IMR-90 (cell line): ENCODE measurements around the gene EIF3I. TPM values are rescaled to one million over a fixed set of nuclear protein-coding genes. Genes with fewer than 3 reads are reported as not detected.

Experiments
- ATAC-seq: fragments of 200-7000 bp; cut with Tn5 transposase; 2 replicates; pipeline ENCODE4 v1.9.1; 2020; ENCODE audit warnings: low read depth, mild to moderate bottlenecking, moderate library complexity
- BruUV-seq: library from RNA; stranded (reverse); fragments of 400-500 nt; replicated peaks from 2 replicates; lab custom pipeline; 2021; lab: Mats Ljungman, UMichigan
- CTCF ChIA-PET: fragments of 300-600 bp; formaldehyde crosslinking; extraction: SDS; loops from one replicate; lab custom pipeline; 2021; ENCODE audit warnings: antibody characterized with exemption; lab: Yijun Ruan, JAX
- POLR2A ChIA-PET: fragments of 300-600 bp; sonication (Branson Sonifier 250); formaldehyde crosslinking; loops from one replicate; lab custom pipeline; 2022; ENCODE audit warnings: antibody characterized with exemption; ENCODE audit not compliant: unreplicated experiment; lab: Charles Lee
- DNase-seq: peaks from one replicate; pipeline ENCODE4 v3.0.0; 2013
- H2AFZ ChIP-seq: replicated peaks from 2 replicates; pipeline ENCODE3; 2013; ENCODE audit warnings: low read length, mild to moderate bottlenecking; ENCODE audit not compliant: poor library complexity
- H2AK5ac ChIP-seq: 2 replicates; pipeline ENCODE4 v1.6.1; 2013; ENCODE audit warnings: low read depth, low read length, inconsistent platforms
- H2AK9ac ChIP-seq: replicated peaks from 2 replicates; pipeline ENCODE3; 2013; ENCODE audit warnings: mild to moderate bottlenecking, low read depth, low read length, moderate library complexity; ENCODE audit not compliant: poor library complexity
- H2BK120ac ChIP-seq: 2 replicates; pipeline ENCODE4 v1.6.1; 2013; ENCODE audit warnings: low read depth, low read length, inconsistent platforms
- H2BK15ac ChIP-seq: 3 replicates; pipeline ENCODE4 v1.6.1; 2013; ENCODE audit warnings: low read depth, low read length, inconsistent platforms
- H2BK20ac ChIP-seq: 2 replicates; pipeline ENCODE4 v1.6.1; 2013; ENCODE audit warnings: low read depth, mild to moderate bottlenecking, inconsistent platforms, low read length, moderate library complexity
- H2BK5ac ChIP-seq: 2 replicates; pipeline ENCODE4 v1.6.1; 2013; ENCODE audit warnings: mild to moderate bottlenecking, low read depth, low read length, inconsistent platforms; ENCODE audit not compliant: poor library complexity, severe bottlenecking
- H3K14ac ChIP-seq: replicated peaks from 2 replicates; pipeline ENCODE4 v1.6.1; 2013; ENCODE audit warnings: low read depth, low read length, inconsistent platforms
- H3K18ac ChIP-seq: 2 replicates; pipeline ENCODE4 v1.6.1; 2013; ENCODE audit warnings: low read depth, low read length, control low read depth
- H3K23ac ChIP-seq: 2 replicates; pipeline ENCODE4 v1.6.1; 2013; ENCODE audit warnings: low read depth, low read length, inconsistent platforms
- H3K27ac ChIP-seq: 2 replicates; pipeline ENCODE4 v1.5.1; 2013; ENCODE audit warnings: mild to moderate bottlenecking, control low read depth, low read length; ENCODE audit not compliant: insufficient read depth
- H3K27me3 ChIP-seq: 2 replicates; pipeline ENCODE4 v1.6.1; 2013; ENCODE audit warnings: low read length; ENCODE audit not compliant: control insufficient read depth, insufficient read depth
- H3K36me3 ChIP-seq: 2 replicates; pipeline ENCODE4 v1.6.1; 2013; ENCODE audit warnings: low read length, mixed read lengths; ENCODE audit not compliant: control insufficient read depth, insufficient read depth
- H3K4ac ChIP-seq: 2 replicates; pipeline ENCODE4 v1.6.1; 2013; ENCODE audit warnings: low read depth, low read length, inconsistent platforms
- H3K4me1 ChIP-seq: 2 replicates; pipeline ENCODE4 v1.6.1; 2013; ENCODE audit warnings: low read length, mixed read lengths; ENCODE audit not compliant: control insufficient read depth, insufficient read depth
- H3K4me2 ChIP-seq: 2 replicates; pipeline ENCODE4 v1.6.1; 2013; ENCODE audit warnings: low read depth, mild to moderate bottlenecking, control low read depth, low read length, moderate library complexity
- H3K4me3 ChIP-seq: 2 replicates; pipeline ENCODE4 v1.5.1; 2013; ENCODE audit warnings: low read depth, mild to moderate bottlenecking, control low read depth, low read length, moderate library complexity; ENCODE audit not compliant: insufficient read depth
- H3K56ac ChIP-seq: 2 replicates; pipeline ENCODE4 v1.6.1; 2013; ENCODE audit warnings: low read length, inconsistent platforms; ENCODE audit not compliant: insufficient read depth; ENCODE audit errors: extremely low read depth
- H3K79me1 ChIP-seq, 2 experiments: 2 replicates each; pipeline ENCODE4 v1.6.1; 2013; ENCODE audit warnings: low read length in 2 of 2, inconsistent platforms in 1 of 2, low read depth in 1 of 2
- H3K9ac ChIP-seq: 2 replicates; pipeline ENCODE4 v1.6.1; 2013; ENCODE audit warnings: low read depth, low read length, control low read depth
- H3K9me1 ChIP-seq: 2 replicates; pipeline ENCODE4 v1.6.1; 2013; ENCODE audit warnings: low read length, inconsistent platforms; ENCODE audit not compliant: insufficient read depth
- H3K9me3 ChIP-seq: 2 replicates; pipeline ENCODE4 v1.6.1; 2013; ENCODE audit warnings: low read length; ENCODE audit not compliant: control insufficient read depth, insufficient read depth
- H4K20me1 ChIP-seq: 2 replicates; pipeline ENCODE4 v1.6.1; 2013; ENCODE audit warnings: low read length, inconsistent platforms; ENCODE audit not compliant: insufficient read depth
- H4K5ac ChIP-seq: 2 replicates; pipeline ENCODE4 v1.6.1; 2013; ENCODE audit warnings: mild to moderate bottlenecking, low read depth, low read length, control low read depth
- H4K8ac ChIP-seq, 2 experiments: 2 replicates each; pipeline ENCODE4 v1.6.1; 2013; ENCODE audit warnings: low read depth in 2 of 2, low read length in 2 of 2, control low read depth in 1 of 2, inconsistent platforms in 1 of 2
- H4K91ac ChIP-seq: 2 replicates; pipeline ENCODE4 v1.6.1; 2013; ENCODE audit warnings: low read depth, low read length, inconsistent platforms; ENCODE audit not compliant: insufficient read depth
- BHLHE40 ChIP-seq: fragments of 150-350 bp; IDR thresholded peaks from 2 replicates; pipeline ENCODE4 v1.6.1; 2016; ENCODE audit warnings: mild to moderate bottlenecking, low read depth, low read length
- CEBPB ChIP-seq: IDR thresholded peaks from 2 replicates; pipeline ENCODE4 v1.6.1; 2012; ENCODE audit warnings: low read depth, low read length, improper control_type of control experiment
- FOS ChIP-seq: fragments of 150-350 bp; IDR thresholded peaks from 2 replicates; pipeline ENCODE4 v1.6.1; 2016; ENCODE audit warnings: low read depth, low read length
- MAFK ChIP-seq: IDR thresholded peaks from 2 replicates; pipeline ENCODE4 v1.6.1; 2012; ENCODE audit warnings: low read depth, low read length, improper control_type of control experiment
- MAZ ChIP-seq: IDR thresholded peaks from 2 replicates; pipeline ENCODE4 v1.6.1; 2012; ENCODE audit warnings: low read depth, mild to moderate bottlenecking, low read length, improper control_type of control experiment, moderate library complexity, borderline replicate concordance
- MXI1 ChIP-seq: IDR thresholded peaks from 2 replicates; pipeline ENCODE4 v1.6.1; 2012; ENCODE audit warnings: low read depth, mild to moderate bottlenecking, low read length, moderate library complexity, borderline replicate concordance
- NFE2L2 ChIP-seq: fragments of 150-350 bp; IDR thresholded peaks from 2 replicates; pipeline ENCODE4 v1.6.1; 2016; ENCODE audit warnings: low read depth, mild to moderate bottlenecking, low read length
- POLR2A ChIP-seq: IDR thresholded peaks from 2 replicates; pipeline ENCODE4 v1.6.1; 2012; ENCODE audit warnings: mild to moderate bottlenecking, low read depth, low read length
- RCOR1 ChIP-seq: IDR thresholded peaks from 2 replicates; pipeline ENCODE4 v1.6.1; 2012; ENCODE audit warnings: mild to moderate bottlenecking, low read length, improper control_type of control experiment; ENCODE audit not compliant: insufficient replicate concordance
- RFX5 ChIP-seq: IDR thresholded peaks from 2 replicates; pipeline ENCODE4 v1.8.0; 2012; ENCODE audit warnings: low read depth, mild to moderate bottlenecking, low read length, moderate library complexity
- WGBS, 2 experiments: methylation state at CpG; one replicate each; pipeline versions ENCODE4 v1.1.5 to v1.1.7; 2013; ENCODE audit warnings: missing lambda C conversion rate in 2 of 2; ENCODE audit not compliant: insufficient read length in 1 of 2; ENCODE audit errors: extremely low coverage in 2 of 2; 5-methylcytosine and 5-hydroxymethylcytosine counted together
- dilution Hi-C: fragments of 300-500 bp; cut with HindIII; formaldehyde crosslinking; loops from one replicate; pipeline ENCODE4 v1.14.3; 2018; ENCODE audit warnings: low sequenced_read_pairs; ENCODE audit not compliant: unreplicated experiment
- in situ Hi-C: fragments of 300-500 bp; cut with MboI; formaldehyde crosslinking; loops from 3 replicates; pipeline ENCODE4 v1.14.3; 2019; ENCODE audit warnings: low sequenced_read_pairs, inconsistent platforms, mixed read lengths
- intact Hi-C: fragments of 100-400 bp; cut with micrococcal nuclease; formaldehyde crosslinking; loops from 2 replicates; pipeline ENCODE4 v1.10.0; 2022
- polyA plus RNA-seq, 3 experiments: library from polyadenylated mRNA; depleted of rRNA; stranded (reverse); fragments of >200 nt; gene quantifications; 2 replicates each; pipeline ENCODE4 v1.2.3, GENCODE V29; 2012; ENCODE audit warnings: low replicate concordance in 1 of 3
- total RNA-seq: library from RNA; depleted of rRNA; stranded (reverse); fragments of >200 nt; gene quantifications from 2 replicates; pipeline ENCODE4 v1.2.3, GENCODE V29; 2012

The EIF3I gene
- total and polyA plus RNA-seq, 2 of the 4 experiments (the other 2 are of a cell fraction) = 469 to 716 TPM

DNA sequence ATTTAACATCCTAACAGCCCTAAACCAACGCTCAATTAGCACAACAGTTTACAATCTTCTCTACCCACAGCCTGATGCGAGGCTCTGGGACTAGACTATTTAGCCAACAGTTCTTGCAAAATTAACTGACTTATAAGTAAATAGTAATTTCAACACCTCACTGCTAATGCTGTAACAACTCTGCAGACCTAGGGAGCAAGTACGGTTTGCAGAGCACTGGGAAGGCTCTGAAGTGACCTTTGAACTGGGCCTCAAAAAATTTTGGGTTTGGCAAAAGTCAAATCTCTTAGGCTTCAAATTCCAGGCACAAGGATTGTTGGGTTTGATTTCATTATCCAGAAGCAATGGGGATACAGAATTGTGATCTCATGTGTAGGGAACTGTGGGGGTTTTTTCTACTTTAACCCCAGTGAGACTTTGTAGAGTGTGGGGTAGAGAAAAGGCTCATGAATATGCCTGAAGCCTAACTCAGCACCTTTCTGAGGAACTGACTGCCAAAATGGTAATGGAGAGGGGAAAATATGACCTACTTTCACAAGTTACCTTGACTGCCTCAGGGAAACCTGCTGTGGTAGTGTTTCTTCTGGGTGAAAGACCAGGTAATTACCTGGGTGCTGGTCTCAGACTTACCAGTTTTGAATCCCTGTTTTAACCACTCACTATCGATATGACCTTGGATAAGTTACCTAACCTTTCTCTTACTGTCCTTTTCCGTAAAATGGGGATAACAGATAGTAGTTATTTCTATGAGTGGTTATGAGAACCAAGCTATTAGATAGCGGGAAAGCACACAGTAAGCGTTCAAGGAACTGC lies 43.6 kb upstream of the EIF3I start:
- Histone ChIP-seq H3K4me3 (no peak overlapping the region), H4K8ac (peak overlapping the region; percentile 95 to 97), H3K23ac (peak overlapping the region; percentile 94; the same call in 1 of the 2 replicates), H3K36me3 (peaks cover 27% of the 10 kb centered on the region), H3K9me1 (peaks cover 8% of the 10 kb centered on the region; the same call in 1 of the 2 replicates), H3K4me2 (no peak overlapping the region), H3K9ac (peak overlapping the region; percentile 74; the same call in 1 of the 2 replicates), H3K56ac (no peak overlapping the region), H2BK15ac (peak overlapping the region; percentile 14; the same call in 1 of the 3 replicates), H2AFZ (peak overlapping the region; percentile 98), H3K9me3 (no peaks in the 10 kb centered on the region), H3K4me1 (peaks cover 15% of the 10 kb centered on the region), H2AK5ac (peak overlapping the region; percentile 92), H2AK9ac (peak overlapping the region; percentile 52), H2BK20ac (no peak overlapping the region), H2BK120ac (peak overlapping the region; percentile 21; the same call in 1 of the 2 replicates), H3K4ac (peak overlapping the region; percentile 85), H4K5ac (peak overlapping the region; percentile 96), H3K27me3 (no peaks in the 10 kb centered on the region), H3K79me1 (peaks cover 6 to 39% of the 10 kb centered on the region in 2 experiments; a peak in 3 of 4 replicates), H3K27ac (peak overlapping the region; percentile 71), H3K18ac (no peak overlapping the region), H2BK5ac (peak overlapping the region; percentile 57), H4K91ac (peak overlapping the region; percentile 93), H3K14ac (peak overlapping the region; percentile 69), H4K20me1 (peaks cover 9% of the 10 kb centered on the region)
- intact Hi-C loops (no loop called here), dilution Hi-C loops (no loop called here), in situ Hi-C loops (no loop called here)
- ATAC-seq (no peak), DNase-seq (no peak)
- ChIA-PET CTCF (no interaction called here), POLR2A (interaction anchor here (0.5 to 1.0 kb wide), 3 partner anchors 34 to 71 kb away, joined by 3 to 7 read pairs (median 4); partner anchors contain the start of gene KPNA6)
- WGBS, 2 experiments = 92% methylated on average over 3 of the region's 7 CpGs; no CpG with 5 or more reads in 1 of the 2 experiments
- no TSS peak for BruUV-seq
- no peak for TF ChIP-seq MAZ
- no peak for TF ChIP-seq CEBPB
- no peak for TF ChIP-seq BHLHE40
- no peak for TF ChIP-seq MXI1
- TF ChIP-seq MAFK = no peak
- TF ChIP-seq RCOR1 = no peak
- no peak for TF ChIP-seq RFX5
- no peak for TF ChIP-seq NFE2L2
- no peak for TF ChIP-seq FOS
- no peak for TF ChIP-seq POLR2A
